Measurements from ENCODE around the gene MARCHF2.
"Not testable (repeated sequence)": the region's sequence is repeated elsewhere in the genome, so short reads cannot be mapped to it uniquely, and the experiment has no call there.

Gene MARCHF2

DNA sequence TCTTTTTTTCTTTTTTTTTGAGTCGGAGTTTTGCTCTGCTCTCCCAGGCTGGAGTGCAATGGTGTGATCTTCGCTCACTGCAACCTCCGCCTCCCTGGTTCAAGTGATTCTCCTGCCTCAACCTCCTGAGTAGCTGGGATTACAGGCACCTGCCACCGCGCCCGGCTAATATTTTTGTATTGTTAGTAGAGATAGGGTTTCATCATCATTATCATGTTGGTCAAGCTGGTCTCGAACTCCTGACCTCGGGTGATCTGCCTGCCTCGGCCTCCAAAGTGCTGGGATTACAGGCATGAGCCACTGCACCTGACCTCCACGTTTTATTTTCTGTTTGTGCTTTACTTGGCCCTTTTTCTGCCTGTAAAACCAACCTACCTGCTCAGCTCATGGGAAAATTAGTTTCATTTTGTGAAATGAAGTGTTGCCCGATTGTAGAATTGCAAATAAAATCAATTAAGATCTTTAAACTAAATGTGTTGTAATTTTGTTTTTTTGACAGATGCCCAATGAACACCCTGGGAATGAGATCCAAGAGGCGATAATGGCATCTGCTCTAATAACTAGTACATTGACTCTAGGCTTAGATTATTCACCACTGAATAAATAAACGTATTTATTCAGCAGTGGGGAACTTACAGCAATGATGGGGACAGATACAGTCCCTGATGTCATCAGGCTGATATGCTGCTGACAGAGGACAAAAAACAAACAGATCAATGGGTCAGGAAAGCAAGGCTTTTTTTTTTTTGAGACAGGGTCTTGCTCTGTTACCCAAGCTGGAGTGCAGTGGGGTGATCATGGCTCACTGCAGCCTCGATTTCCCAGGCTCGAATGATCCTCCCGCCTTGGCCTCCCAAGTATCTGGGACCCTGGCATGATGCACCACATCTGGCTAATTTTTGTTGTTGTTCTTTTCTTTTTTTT is 25.2 kb upstream of the MARCHF2 start:
- no peak for DNase-seq

DNA sequence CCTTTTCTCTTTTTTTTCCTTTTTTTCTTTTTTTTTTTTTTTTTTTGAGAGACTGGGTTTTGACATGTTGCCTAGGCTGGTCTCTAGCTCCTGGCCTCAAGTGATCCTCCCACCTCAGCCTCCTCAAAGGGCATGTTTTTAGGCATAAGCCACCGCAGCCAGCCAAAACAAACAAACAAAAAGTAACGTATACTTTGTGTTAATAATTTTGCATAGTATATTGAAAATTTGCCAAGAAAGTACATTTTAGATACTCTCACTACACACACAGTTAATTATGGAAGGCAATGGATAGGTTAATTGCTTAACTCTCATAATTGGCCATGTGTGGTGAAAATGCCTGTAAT is 24.5 kb upstream of the MARCHF2 start:
- DNase-seq, result no peak

DNA sequence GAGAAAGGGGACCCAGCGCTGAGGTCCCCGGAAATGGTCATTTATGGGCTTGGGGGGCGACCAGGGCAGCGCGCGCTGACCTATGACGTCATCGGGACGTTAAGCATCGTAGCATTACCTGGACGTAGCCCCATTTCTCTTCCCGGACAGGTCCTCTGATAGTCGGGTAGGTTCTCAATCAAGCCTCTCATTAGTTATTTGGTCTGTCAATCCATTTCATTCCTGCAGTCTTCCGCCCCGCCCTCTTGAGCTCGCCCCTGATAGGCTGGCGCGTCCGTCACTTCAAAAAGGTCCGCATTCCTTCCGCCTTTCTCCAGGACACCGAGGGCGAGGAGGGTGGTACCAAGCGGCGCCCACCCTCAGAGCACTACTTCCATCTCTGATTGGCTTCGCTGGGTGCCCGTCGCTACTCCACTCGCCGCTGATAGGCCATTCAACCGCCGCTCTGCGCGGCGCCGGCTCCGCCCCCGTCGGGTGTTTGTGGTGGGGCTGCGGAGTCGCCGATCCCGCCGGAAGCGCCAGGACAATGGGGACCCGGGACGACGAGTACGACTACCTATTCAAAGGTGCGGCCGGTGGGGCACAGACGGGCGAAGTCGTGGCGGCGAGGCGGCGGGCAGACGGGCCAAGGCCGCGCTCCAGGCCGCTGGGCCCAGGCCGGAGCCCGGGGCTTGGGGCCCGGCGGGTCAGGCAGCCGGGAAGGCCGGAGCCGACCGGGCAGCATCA is 23.1 kb upstream of the MARCHF2 start, which contains the start of gene RAB11B:
Gene RAB11B, plus strand, starts transcription at position 470 of the 726 bp plus-strand sequence. Its CDS starts 57 bp downstream, at position 527.
- DNase-seq, result peak; percentile 100

DNA sequence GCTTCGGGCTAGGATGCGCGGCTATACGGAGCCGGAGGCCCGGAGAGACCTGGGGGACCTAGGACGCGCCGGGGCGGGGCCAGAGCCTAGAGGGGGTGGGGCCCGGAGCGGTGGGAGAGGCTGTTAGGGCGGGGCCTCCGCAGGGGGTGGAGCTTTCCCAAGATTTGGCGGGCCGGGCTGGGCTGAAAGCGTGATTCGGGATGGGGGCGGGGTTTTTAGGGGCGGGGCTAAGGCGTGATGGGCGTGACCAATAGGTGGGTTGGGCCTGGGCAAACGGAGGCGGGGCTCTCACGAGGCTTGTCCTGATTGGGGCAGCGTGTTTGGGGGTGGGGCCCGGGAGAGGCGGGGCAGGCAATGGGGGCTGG is 22.5 kb upstream of the MARCHF2 start:
- DNase-seq, result peak; percentile 89

DNA sequence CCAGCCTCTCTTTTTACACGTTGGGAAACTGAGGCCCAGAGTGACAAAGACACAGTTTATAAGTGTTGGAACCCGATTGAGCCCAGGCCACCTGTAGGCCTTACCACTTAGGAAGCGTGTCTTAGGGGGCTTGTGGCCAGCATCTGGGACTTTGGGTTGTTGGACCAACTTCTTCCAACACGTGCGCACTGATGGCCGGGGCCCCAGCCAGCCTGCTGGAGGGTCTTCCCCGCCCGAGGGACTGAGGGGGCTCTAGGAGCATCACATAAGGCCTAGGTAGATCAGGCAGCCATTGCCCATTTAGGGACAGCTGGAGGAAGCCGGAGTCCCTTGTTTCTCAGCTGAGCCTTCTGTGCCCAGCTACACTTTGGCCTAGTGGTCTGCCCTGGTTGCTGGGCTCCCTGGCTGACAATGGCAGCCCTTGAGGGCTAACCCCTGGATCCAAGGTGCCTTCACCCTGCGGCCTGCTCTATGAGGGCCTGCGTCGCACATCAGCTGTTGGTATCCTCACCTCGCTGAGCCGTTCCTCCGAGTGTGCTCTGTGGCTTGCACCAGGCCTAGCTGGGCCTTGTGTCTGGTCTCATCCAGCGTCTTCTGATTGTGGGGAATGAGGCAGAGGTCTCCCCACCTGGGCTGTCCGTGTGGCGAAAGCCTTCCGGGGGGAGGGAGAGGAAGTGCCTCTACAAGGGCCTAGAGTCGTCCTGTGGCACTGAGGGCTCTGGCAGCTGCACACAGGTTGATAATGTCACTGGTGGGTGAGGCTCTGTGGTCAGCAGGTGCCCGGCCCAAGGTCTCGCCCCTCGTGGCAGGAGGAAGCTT is 21.7 kb upstream of the MARCHF2 start:
- DNase-seq, result no peak

DNA sequence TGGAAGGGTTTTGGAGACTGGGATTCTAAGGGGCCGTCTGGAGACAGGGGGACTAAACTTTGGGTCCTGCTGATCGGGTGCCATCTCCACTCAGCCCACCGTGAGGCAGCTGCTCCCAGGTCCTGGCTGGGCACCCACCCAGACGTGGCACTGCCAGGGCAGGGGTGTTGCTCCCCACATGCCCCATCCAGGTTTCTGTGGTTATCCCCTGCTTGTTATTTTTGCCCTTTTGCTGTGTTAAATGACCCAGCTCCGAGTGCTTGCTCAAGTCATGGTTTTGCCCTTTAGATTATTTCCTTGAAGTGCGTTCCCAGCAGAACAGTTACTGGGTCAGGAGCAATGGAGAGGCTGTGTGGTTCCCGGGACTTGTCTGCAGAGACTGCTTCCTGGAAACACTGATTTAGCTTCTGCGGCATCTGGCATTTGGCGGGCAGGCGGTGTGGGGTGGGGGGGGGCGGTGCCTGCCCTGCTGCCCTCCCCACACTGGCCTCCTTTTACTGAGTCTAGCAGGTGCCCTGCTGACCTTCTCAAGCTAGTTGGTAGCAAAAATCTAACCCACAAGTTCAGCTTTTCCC is 21.0 kb upstream of the MARCHF2 start:
- no peak for DNase-seq

DNA sequence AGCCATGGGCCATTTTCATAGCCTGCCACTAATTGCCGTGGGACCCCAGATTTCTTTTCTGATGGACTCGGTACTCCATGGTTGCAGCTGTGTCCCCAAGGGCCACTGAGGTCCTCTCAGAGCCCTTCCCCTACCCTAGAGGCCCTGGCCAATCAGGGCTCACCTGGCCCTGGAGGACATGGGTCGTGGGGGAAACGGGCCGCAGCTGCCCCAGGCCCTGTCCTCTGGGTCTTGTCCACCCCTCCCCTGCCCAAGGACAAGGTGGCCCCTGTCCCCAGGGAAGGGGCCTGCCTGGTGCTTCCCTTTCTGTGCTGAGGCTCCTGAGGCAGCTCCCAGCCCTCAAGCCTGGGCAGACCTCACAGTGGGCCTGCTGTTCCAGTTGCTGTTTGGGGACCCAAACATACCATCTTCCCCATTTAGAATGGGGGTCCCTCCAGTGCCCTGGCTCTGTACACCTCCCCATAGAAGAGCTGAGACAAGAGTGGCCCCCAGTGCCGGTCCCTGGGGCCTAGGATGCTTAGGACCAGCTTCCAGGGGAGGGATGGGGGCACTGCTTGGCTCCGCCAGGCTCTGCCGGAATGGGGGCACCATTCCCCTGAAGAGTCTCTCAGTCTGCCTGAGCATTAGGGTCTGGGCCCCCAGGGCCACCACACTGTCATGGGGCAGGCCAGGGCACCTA is 19.8 kb upstream of the MARCHF2 start:
- DNase-seq, result no peak

DNA sequence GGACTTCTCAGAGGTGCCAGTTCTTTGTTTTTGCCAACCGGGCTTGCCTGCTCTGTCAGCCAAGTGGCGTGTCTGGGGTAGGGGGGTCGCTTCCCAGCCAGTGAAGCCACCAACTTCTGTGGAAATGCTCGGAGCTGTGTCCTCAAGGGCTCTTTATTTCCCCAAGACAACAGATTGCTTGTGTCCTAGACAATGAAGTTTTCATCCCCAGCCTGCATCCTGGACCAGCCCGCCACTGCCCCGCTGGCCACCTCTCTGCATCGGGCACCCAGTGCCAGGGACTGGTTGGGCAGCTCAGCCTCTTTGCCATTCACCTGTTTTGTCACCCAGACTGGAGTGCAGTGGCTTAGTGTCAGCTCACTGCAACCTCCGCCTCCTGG is 19.2 kb upstream of the MARCHF2 start:
- DNase-seq, result no peak

DNA sequence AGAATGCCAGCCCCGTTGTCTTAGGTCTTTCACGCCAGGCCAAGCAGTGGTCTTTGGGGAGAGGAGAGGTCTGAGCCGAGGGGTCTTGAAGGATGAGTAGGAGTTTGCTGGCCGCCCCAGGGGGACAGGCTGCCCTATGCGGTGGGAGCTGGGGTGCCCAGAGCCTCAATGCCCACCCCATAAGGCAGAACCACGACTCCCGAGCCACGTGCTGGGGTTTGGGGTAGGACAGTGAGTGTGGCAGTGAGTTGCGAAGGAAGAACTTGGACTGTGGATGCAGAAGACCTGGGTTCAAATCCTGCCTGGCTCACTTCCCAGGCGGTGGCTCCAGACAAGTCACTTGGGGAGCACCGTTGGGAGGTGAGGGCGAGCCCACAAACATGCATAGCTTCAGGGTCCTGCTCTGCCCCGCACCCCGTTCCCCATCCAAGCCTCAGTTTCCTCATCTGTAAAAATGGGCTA is 17.5 kb upstream of the MARCHF2 start:
- DNase-seq, result no peak

DNA sequence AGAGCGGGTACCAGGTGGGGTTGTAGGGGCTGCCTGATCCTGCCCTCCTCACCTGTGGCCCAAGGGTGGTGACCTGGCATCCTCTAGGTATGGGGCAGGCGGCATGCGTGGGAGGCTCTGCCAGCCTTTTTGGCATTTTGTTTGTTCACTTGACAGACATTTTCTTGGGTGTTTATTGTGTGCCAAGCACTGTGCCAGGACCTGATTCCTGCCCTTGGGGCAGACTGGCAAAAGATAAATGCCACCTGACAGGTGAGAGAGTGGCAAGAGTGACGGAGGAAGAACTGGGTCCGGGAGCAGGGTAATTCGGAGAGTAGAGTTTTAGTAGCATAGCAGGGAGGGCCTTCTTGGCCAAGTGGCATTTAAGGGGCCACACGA is 16.9 kb upstream of the MARCHF2 start:
- DNase-seq, result no peak

DNA sequence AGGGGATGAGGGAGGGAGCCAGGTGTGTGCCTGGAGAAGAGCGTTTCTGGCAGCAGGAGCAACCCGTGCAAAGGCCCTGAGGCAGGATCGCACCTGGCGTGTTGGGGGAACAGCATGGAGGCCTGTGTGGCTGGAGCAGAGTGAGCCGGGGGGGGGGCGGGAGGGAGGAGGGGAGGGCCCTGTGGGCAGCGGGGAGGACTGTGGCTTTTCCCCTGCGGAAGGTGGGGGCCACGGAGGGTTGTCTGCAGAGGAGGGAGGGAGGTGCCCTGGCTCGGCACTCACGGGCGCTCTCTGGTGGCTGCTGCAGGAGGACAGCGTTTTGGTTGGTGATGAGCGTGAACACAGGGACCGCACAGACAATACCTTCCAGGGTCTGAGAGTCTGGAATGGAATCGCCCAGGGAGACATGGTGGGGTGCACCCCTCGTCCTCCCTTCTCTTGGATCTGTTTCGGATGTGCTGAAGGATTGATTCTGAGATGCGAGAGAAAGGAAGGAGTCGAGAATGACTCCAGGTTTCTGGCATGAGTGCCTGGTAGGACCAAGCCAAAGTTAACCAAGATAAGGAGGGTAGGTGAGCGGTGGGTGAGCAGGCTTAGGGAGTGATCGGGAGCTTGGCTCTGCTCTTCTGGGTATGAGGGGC is 16.4 kb upstream of the MARCHF2 start:
- peak; percentile 39 for DNase-seq

DNA sequence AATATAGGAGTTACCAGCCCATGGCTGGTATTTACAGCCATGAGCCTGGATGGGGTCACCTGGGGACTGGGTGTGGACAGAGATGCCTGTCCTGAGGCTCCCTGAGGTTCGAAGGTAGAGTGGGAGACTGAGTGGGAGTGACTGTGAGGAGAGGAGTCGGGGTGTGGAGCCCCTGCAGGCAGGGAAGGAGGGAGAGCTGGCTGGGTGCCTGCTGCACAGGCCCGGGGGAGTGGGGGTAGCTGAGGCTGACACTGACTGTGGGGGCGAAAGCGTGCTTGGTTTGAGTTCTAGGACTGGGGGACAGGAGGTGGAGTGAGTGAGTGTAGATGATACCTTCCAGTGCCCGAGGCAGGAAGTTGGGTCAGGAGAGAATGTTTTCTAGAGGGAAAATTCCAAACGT is 15.8 kb upstream of the MARCHF2 start:
- no peak for DNase-seq

DNA sequence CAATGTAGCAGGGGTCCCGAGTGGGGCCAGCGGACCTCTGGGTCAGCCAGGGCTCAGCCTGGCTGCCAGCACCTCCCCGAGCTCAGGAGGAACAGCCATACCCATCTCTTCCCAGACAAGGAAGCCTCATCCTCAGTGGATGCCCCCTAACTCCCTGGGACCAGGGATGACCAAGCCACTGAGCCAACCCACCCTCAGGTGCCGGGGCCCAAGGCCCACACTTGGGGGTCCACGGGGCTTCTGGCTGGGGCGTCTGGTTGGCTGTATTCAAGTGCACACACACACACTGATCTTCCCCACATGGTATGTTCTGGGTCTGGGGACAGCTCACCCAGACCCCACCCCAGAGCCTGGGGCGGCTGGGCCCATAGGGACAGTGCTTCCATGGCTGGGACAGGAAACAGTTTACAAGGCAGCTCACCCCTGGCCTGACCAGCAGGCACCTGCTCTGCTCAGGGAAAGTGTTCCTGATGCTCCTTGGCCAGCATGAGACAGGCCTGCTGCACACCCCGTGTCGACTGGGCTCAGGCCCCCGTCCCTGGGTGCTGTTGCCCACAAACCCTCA is 15.3 kb upstream of the MARCHF2 start:
- DNase-seq, result no peak

DNA sequence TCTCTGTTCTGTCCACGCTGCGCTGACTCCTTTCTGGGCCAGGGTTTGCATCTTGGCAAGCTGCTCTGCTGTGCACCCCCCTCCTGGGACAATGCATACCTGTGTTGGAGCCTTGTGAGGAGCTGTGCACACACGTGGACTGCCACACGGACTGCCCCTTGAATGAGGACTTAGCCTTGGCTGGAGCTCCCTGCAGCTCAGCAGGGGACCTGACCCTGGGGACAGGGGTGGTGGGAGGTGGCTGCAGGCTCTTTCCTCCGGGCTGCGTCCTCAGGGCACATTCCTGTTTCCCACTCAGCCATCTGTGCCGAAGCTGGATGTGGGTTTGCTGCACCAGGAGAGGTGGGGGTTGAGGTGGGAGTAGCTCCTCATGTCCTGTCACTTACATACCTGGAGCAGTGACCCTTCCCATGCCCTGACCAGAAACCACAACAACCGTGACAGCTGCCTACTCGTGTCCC is 14.8 kb upstream of the MARCHF2 start:
- no peak for DNase-seq

DNA sequence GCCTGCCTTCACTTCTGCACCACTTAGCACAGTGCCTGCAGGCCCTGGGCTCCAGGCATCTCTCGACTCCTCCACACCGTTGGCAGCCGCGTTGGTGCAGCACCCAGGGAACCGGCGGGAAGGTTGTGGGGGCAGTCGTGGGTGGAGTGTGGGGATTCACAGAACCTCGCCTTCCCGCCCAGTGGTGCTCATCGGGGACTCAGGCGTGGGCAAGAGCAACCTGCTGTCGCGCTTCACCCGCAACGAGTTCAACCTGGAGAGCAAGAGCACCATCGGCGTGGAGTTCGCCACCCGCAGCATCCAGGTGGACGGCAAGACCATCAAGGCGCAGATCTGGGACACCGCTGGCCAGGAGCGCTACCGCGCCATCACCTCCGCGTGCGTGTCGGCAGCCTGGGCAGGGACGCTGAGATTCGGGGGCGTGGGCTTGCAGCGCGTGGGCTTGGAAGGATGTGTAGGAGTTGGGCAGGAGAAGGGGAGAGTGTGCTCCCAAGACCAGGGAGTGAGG is 13.4 kb upstream of the MARCHF2 start:
- DNase-seq, result no peak

DNA sequence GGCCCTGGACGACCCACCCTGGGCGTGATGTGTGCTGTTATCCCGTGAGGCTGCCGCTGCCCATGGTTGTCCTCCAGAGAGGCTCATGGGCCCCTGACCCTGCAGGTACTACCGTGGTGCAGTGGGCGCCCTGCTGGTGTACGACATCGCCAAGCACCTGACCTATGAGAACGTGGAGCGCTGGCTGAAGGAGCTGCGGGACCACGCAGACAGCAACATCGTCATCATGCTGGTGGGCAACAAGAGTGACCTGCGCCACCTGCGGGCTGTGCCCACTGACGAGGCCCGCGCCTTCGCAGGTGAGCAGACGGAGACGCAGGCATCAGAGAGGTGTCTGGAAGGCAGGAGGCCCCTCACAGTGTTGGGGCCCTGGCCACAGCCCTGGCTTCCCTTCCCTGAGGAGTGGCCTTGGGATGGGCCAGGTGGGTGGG is 11.1 kb upstream of the MARCHF2 start:
- DNase-seq, result no peak

DNA sequence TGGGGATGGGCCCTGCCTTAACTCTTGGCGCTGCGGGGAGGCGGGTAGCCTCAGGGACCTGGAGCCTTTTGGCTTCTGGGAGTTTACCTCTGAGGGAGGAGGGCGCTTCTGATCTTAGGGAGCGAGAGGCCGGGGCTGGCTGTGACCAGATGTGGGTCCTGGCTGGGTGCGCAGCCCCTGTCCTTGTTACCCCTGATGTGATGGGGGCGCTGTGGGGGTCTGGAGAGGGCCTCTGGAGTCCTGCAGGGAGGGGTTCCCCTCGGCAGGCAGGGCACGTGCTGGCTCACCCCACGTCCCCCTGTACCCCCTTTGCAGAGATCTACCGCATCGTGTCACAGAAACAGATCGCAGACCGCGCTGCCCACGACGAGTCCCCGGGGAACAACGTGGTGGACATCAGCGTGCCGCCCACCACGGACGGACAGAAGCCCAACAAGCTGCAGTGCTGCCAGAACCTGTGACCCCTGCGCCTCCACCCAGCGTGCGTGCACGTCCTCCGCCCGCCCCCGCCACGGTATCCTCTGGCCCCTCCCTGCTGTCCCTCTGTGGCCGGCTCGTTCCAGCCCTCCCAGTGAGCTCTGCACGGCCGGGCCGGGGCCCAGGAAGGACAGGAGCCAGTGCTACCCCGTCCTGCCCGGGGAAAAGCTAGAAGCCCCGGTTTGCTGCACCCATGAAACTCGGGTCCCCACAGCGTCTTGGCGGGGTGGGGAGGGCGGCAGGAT is 9.8 kb upstream of the MARCHF2 start:
- no peak for DNase-seq

DNA sequence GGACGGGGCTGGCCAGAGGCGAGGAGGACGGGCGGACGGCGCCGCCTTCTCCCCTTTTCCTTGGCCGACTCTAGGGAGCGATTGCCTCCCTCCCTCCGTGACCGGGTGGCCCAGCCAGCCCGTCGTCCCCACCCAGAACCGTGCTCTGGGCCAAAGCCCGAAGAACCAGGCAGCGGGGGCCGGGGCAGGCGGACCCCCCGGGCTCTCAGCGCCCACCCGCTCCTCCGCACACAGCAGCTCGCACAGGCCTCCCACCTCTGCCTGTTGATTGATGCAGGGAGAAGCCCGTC is 9.3 kb upstream of the MARCHF2 start:
- no peak for DNase-seq

DNA sequence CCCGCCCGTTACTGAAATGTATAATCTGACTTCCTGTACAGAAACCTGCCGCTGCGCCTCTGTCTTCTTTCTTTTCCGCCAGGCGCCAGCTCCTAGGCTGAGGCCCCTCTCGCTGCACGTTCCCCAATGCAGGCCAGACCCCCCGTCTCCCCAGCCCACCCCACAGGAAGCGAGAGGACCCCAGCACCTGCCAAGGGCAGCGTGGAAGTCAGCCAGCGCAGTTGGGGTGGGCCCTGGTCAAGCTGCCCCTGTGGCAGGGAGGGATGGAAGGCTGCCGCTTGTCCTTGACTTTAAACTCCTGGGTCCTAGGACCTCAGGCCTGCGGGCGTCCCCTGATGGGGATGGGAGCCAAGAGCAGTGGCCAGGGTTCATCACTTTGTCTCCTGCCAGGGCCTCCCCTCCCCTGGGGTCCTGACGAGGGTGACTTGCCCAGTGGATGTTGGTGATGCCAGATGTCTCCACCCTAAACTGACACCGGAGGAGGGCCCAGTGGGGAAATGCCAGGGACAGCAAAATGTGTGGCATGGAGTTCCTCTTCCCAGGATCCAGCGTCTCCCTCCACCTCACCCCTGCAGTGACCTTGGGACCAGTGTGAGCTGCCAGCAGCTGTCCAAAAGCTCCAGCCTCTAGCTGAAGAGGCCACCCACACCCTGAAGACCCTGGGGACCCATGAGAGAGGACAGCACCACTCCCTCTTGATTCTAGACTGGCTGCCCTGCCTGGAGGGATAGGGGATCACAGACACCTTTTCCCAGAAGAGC is 8.5 kb upstream of the MARCHF2 start:
- no peak for DNase-seq

DNA sequence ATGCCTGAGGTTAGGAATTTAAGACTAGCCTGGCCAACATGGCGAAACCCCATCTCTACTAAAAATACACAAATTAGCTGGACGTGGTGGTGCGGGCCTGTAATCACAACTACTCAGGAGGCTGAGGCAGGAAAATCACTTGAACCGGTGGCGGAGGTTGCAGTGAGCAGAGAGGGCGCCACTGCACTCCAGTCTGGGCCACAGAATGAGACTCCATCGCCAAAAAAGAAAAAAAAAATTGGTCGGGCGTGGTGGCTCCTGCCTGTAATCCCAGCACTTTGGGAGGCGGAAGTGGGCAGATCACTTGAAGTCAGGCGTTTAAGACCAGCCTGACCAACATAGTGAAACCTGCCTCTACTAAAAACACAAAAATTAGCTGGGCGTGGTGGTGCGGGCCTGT is 2.4 kb upstream of the MARCHF2 start:
- not testable (repeated sequence) for DNase-seq
